Measurements from ENCODE around the gene ADD2. TPM values are rescaled to one million over a fixed set of nuclear protein-coding genes. Genes with fewer than 3 reads are reported as not detected.
"Not testable (repeated sequence)": the region's sequence is repeated elsewhere in the genome, so short reads cannot be mapped to it uniquely, and the experiment has no call there.

ADD2 gene
- total and polyA plus RNA-seq, 3 donors from 2014 or later, result 5.1 to 6.1 (median 5.8) TPM

DNA sequence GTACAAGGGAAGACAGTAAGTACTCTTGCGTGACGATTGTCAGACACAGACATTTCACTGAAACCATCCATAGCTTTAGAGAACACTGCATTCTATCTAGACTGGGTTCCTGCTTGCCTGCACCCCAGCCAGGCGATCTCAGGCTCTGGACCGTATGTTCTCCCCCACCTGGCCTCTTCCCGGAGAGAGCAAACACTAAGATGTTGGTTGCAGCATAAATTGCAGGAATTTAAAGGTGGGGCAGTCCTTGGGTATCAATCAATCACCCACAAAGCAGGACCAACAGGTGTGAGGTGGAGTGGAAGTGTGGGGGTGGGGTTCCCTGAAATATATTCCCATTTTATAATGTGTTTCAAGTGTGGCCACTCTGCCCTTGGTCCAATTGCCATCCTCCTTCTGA lies 110.8 kb downstream of the ADD2 start:
- no peaks in the 10 kb centered on the region for H3K4me1 ChIP-seq
- no peak overlapping the region for H3K4me3 ChIP-seq
- no peaks in the 10 kb centered on the region for H3K27me3 ChIP-seq
- 57 to 63% methylated on average over 5 of the region's 5 CpGs for WGBS, 2 donors
- H3K36me3 ChIP-seq (ENCODE audit: low read depth, missing control alignments), result no peaks in the 10 kb centered on the region
- no peak for TF ChIP-seq CTCF (IDR thresholded peaks at IDR 0.05)
- no peak for TF ChIP-seq POLR2A (IDR thresholded peaks at IDR 0.05)
- no peak overlapping the region for H3K27ac ChIP-seq
- H3K9me3 ChIP-seq, result no peaks in the 10 kb centered on the region
- no peak for DNase-seq
- intact Hi-C loops (cut with DNase I; ENCODE audit: low total_unique reads), result no loop called here

GRCh38 chr2:70656421-70657010 lies 111.5 kb downstream of the ADD2 start:
- no peak for TF ChIP-seq POLR2A (IDR thresholded peaks at IDR 0.05)
- TF ChIP-seq CTCF (IDR thresholded peaks at IDR 0.05), result no peak
- H3K4me3 ChIP-seq, result no peak overlapping the region
- H3K36me3 ChIP-seq (ENCODE audit: low read depth, missing control alignments), result no peaks in the 10 kb centered on the region
- intact Hi-C loops (cut with DNase I; ENCODE audit: low total_unique reads), result no loop called here
- no peak for DNase-seq
- H3K27me3 ChIP-seq, result no peaks in the 10 kb centered on the region
- no peaks in the 10 kb centered on the region for H3K4me1 ChIP-seq
- no peak overlapping the region for H3K27ac ChIP-seq
- H3K9me3 ChIP-seq, result no peaks in the 10 kb centered on the region
- WGBS, 2 donors, result 73 to 74% methylated on average over 11 of the region's 11 CpGs

DNA sequence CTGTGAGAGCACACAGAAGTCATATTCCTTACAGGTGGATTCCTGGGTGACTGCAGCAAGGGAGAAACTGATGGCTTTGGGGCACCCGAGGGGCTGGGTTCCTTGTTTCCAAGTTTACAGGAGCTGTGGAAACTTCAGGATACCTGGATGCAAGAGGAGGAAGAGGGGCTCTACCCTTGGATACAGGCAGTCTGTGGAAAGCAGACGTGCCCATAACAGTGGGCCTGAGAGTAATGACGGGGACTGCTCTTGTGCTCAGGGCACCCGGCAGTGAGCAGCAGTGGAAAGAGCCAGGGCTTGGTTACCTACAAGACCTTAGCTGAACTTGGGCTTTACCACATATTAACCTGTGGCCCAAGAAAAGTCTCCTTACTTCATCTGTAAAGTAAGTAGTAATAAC lies 112.2 kb downstream of the ADD2 start:
- Histone ChIP-seq H3K4me3 (no peak overlapping the region), H3K9me3 (no peaks in the 10 kb centered on the region), H3K27ac (no peak overlapping the region), H3K4me1 (no peaks in the 10 kb centered on the region), H3K27me3 (no peaks in the 10 kb centered on the region), H3K36me3 (ENCODE audit: low read depth, missing control alignments) (no peaks in the 10 kb centered on the region)
- intact Hi-C loops (cut with DNase I; ENCODE audit: low total_unique reads), result no loop called here
- DNase-seq, result no peak
- WGBS, 2 donors, result 63 to 90% methylated on average over 4 of the region's 4 CpGs
- TF ChIP-seq POLR2A (IDR thresholded peaks at IDR 0.05) (no peak), CTCF (IDR thresholded peaks at IDR 0.05) (no peak)

- intact Hi-C loops (cut with DNase I; ENCODE audit: low total_unique reads); H3K27ac ChIP-seq; H3K4me1 ChIP-seq; H3K36me3 ChIP-seq (ENCODE audit: low read depth, missing control alignments); DNase-seq; H3K27me3 ChIP-seq; H3K4me3 ChIP-seq; H3K9me3 ChIP-seq: not testable (repeated sequence)
- 60 to 74% methylated on average over 6 of the region's 6 CpGs for WGBS, 2 donors
- peak in 1 of 3 experiments; percentile 38 for TF ChIP-seq CTCF (IDR thresholded peaks at IDR 0.05)
Measured at GRCh38 chr2:70655211-70655610, 112.8 kb downstream of the ADD2 start.

DNA sequence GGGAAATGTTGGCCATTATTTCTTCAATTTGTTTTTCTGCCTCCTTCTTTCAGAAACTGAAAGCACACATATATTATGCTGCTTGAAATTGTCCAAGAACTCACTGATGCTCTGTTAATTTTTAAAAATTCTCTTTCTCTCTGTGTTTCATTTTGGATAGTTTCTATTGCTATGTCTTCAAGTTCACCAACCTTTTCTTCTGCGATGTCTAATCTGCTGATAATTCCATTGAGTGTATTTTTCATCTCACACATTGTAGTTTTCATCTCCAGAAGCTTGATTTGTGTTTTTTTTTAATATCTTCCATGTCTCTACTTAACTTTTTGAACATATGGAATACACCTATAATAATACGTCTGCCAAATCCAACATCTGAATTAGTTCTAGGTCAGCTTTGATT lies 116.3 kb downstream of the ADD2 start:
- 86 to 93% methylated on average over 2 of the region's 2 CpGs for WGBS, 2 donors

More for the DNA sequence above, 116.3 kb downstream of the ADD2 start:
- intact Hi-C loops (cut with DNase I; ENCODE audit: low total_unique reads), result no loop called here
- Histone ChIP-seq H3K9me3 (no peaks in the 10 kb centered on the region), H3K4me3 (no peak overlapping the region), H3K36me3 (ENCODE audit: low read depth, missing control alignments) (no peaks in the 10 kb centered on the region), H3K27ac (no peak overlapping the region), H3K4me1 (no peaks in the 10 kb centered on the region), H3K27me3 (no peaks in the 10 kb centered on the region)
- DNase-seq, result no peak
- TF ChIP-seq CTCF (IDR thresholded peaks at IDR 0.05), result no peak
- TF ChIP-seq POLR2A (IDR thresholded peaks at IDR 0.05), result no peak
